Transverse colon (tissue), 4 donors: Measurements from ENCODE around the gene ABTB2.

Source experiments
- CTCF ChIP-seq, 5 experiments: fragments of 200-600 bp in 3 of 5; fragments of 450-650 bp in 2 of 5; sonication (generic) in 3 of 5; IDR thresholded peaks; 1 replicate in 2 of 5; 2 replicates in 3 of 5; pipeline ENCODE4 v1.5.1; 2016 to 2017; ENCODE audit warnings: antibody characterized with exemption in 5 of 5, inconsistent platforms in 3 of 5, mild to moderate bottlenecking in 2 of 5, moderate library complexity in 1 of 5
- POLR2A ChIP-seq: fragments of 450-650 bp; IDR thresholded peaks from one replicate; pipeline ENCODE4 v1.6.1; 2016; ENCODE audit warnings: antibody characterized with exemption, mild to moderate bottlenecking, moderate library complexity
- POLR2AphosphoS5 ChIP-seq, 3 donors: sonication (generic); formaldehyde crosslinking; IDR thresholded peaks; one replicate each; pipeline ENCODE4 v1.6.1; 2016; ENCODE audit warnings: antibody characterized with exemption in 3 of 3

- TF ChIP-seq CTCF (IDR thresholded peaks at IDR 0.05) = no peak
- no peak for TF ChIP-seq POLR2A
- TF ChIP-seq POLR2AphosphoS5 (IDR thresholded peaks at IDR 0.05) = no peak
Observed at GRCh38 chr11:34191578-34191977, 166.2 kb downstream of the ABTB2 start.
